ENCODE data around the gene PTPRE.

PTPRE gene

DNA sequence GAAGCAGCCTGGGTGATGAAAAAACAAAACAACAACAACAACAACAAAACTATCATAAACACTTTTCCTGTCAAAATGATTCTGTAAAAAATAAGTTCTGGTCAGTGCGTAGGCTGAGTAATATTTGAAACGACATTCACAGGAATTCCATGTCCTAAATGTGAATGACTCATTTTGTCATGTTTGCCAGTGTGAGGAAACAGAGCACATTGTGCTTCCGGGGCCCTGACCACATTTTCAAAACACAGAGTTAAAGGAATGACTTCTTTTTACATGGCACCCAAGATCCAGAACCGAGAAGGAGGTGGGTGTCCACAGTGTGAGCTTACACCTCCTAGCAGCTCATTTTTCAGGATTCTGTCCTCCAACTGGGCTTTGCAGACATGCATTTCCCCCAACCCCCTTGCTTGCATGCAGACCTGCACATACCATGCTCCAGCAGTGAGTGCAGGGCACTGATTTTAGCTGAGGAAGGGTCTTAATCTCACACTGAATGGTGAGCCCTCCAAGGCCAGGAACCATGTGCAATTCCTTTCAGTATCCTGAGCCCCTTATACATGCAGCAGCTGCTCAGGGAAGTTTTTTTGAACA lies 17.2 kb upstream of the PTPRE start:
- TF ChIP-seq GATA3 (IDR thresholded peaks at IDR 0.05; ENCODE audit: low read depth, low read length) (no peak), GATA2 (IDR thresholded peaks at IDR 0.05; ENCODE audit: low read depth, low read length) (no peak)

DNA sequence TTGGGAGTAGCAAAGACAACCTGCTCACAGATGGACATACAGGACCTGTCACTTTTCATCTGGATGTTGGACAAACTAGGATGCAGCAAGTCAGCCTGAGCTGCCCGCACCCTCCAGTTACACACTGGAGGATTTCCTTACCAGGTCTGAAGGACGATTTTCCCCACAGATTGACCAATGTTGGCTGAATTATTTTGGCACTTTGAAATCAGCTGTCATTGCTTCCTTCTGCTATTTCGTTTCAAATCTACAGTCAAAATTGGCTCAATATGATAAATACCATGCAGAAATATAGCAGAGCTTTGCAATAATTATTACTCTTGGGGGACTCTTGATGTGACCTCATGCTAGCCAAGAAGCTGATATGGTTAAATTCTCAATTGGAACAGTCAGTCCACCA lies 16.7 kb upstream of the PTPRE start:
- no peak for TF ChIP-seq GATA3 (IDR thresholded peaks at IDR 0.05; ENCODE audit: low read depth, low read length)

DNA sequence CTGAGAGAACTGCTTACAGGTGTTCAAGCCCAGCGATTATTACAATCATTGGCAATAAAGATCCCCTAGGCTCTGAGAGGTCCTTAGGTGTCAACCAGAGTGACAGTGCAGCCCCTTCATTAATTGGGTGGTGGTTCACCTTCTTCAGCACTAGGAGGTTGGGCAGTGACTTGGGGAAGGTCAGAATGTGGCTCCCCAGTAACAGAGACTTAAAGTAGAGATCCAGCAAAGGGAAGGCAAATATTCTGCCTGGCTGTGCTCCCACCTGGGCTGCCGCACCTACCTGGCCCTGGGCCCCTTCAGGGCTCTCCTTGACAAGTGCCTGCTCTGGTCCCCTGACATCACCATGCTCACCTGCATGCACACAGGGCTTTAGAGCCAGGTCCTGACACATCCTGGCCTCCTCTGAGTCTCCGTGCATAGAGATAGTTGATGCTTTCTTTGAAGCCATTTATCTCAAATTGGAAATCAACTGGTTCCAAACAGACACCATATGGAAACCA lies 16.0 kb upstream of the PTPRE start:
- TF ChIP-seq GATA2 (IDR thresholded peaks at IDR 0.05; ENCODE audit: low read depth, low read length) (no peak), GATA3 (IDR thresholded peaks at IDR 0.05; ENCODE audit: low read depth, low read length) (no peak)

DNA sequence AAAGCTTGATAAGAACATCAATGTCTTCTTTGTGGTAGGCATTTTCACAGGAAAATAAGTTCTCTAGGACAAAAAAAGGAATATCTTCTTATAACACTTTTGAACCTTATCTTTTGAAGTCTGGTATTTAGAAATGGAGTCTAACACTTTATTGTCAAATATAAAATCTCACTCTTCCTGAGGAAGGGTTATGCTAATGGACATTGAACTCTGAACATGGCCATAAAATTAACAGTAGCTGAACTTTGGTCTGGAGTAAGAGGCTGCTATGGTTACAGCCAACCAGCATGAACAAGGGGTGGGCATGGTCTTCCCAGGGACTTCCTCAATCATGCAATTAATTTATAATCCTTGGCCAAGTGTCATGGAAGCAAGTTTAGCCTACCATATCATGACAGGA lies 14.2 kb upstream of the PTPRE start, which contains the start of gene CLRN3:
CLRN3 (minus strand) TSS at position 199 of the 400 bp plus-strand sequence; CDS start at position 42, 157 bp downstream.
- TF ChIP-seq GATA3 (IDR thresholded peaks at IDR 0.05; ENCODE audit: low read depth, low read length) = no peak
- no peak for TF ChIP-seq GATA2 (IDR thresholded peaks at IDR 0.05; ENCODE audit: low read depth, low read length)

DNA sequence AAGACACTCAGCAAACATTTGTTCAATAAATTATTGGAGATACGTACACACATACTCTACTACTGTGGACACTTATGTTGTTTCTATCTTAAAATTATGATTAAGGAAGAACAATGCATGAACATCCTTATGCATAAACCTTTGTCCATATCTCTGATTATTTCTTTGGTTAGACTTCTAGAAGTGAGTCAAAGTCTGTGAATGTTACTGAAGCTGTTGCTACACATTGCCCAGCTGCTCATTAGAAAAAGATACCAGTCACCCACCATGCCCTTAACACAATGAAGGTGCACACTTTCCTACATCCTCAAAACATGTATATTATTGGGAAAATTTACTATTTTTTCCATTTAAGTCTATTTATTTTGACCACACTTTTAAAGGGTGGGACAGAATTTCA lies 12.8 kb upstream of the PTPRE start:
- TF ChIP-seq GATA2 (IDR thresholded peaks at IDR 0.05; ENCODE audit: low read depth, low read length) (no peak), GATA3 (IDR thresholded peaks at IDR 0.05; ENCODE audit: low read depth, low read length) (no peak)

DNA sequence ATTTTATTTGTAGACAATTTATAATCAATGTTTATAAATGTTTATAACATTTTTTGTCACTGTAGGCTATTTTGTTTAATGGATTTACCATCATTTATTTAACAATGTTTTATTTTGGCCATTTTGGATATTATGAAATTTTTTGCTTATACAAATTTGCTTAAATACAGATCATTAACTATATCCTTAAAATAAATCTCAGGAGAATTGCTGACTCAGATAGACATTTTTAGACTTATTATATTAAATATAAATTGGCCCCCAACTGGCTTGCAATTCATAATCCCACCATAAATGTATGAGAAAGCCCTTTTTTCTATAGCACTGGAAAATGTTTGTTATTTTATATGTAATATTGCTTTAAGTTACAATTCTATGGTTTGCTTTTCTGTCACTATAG lies 10.3 kb upstream of the PTPRE start:
- no peak for TF ChIP-seq GATA2 (IDR thresholded peaks at IDR 0.05; ENCODE audit: low read depth, low read length)
- no peak for TF ChIP-seq GATA3 (IDR thresholded peaks at IDR 0.05; ENCODE audit: low read depth, low read length)

GRCh38 chr10:127897177-127897576 lies 9.7 kb upstream of the PTPRE start:
- TF ChIP-seq GATA2 (IDR thresholded peaks at IDR 0.05; ENCODE audit: low read depth, low read length) (no peak), GATA3 (IDR thresholded peaks at IDR 0.05; ENCODE audit: low read depth, low read length) (no peak)

- TF ChIP-seq GATA3 (IDR thresholded peaks at IDR 0.05; ENCODE audit: low read depth, low read length) = no peak
- TF ChIP-seq GATA2 (IDR thresholded peaks at IDR 0.05; ENCODE audit: low read depth, low read length) = no peak
Measured at GRCh38 chr10:127899766-127900387, 7.0 kb upstream of the PTPRE start.

DNA sequence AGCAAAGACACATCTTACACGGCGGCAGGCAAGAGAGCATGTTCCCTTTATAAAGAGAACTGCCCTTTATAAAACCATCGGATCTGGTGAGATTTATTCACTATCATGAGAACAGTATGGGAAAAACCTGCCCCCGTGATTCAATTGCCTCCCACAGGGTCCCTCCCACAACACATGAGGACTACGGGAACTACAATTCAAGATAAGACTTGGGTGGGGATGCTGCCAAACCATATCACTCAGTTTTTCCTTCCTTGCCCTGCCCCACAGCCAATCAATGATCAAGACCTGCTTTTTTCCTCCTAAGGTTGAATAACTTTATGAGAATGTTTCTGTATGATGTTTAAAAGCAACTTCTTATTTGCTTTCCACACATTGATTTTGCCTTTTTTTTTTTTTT lies 3.1 kb upstream of the PTPRE start:
- TF ChIP-seq GATA2 (IDR thresholded peaks at IDR 0.05; ENCODE audit: low read depth, low read length) (no peak), GATA3 (IDR thresholded peaks at IDR 0.05; ENCODE audit: low read depth, low read length) (no peak)

- TF ChIP-seq GATA3 (IDR thresholded peaks at IDR 0.05; ENCODE audit: low read depth, low read length) (no peak), GATA2 (IDR thresholded peaks at IDR 0.05; ENCODE audit: low read depth, low read length) (no peak)
Measured at GRCh38 chr10:127904311-127905000, 2.4 kb upstream of the PTPRE start.

- TF ChIP-seq GATA3 (IDR thresholded peaks at IDR 0.05; ENCODE audit: low read depth, low read length) = no peak
- no peak for TF ChIP-seq GATA2 (IDR thresholded peaks at IDR 0.05; ENCODE audit: low read depth, low read length)
Measured at GRCh38 chr10:127905001-127905847, 1.7 kb upstream of the PTPRE start.

- TF ChIP-seq GATA3 (IDR thresholded peaks at IDR 0.05; ENCODE audit: low read depth, low read length) (no peak), GATA2 (IDR thresholded peaks at IDR 0.05; ENCODE audit: low read depth, low read length) (no peak)
Measured at GRCh38 chr10:127905848-127906261, 1.0 kb upstream of the PTPRE start.

DNA sequence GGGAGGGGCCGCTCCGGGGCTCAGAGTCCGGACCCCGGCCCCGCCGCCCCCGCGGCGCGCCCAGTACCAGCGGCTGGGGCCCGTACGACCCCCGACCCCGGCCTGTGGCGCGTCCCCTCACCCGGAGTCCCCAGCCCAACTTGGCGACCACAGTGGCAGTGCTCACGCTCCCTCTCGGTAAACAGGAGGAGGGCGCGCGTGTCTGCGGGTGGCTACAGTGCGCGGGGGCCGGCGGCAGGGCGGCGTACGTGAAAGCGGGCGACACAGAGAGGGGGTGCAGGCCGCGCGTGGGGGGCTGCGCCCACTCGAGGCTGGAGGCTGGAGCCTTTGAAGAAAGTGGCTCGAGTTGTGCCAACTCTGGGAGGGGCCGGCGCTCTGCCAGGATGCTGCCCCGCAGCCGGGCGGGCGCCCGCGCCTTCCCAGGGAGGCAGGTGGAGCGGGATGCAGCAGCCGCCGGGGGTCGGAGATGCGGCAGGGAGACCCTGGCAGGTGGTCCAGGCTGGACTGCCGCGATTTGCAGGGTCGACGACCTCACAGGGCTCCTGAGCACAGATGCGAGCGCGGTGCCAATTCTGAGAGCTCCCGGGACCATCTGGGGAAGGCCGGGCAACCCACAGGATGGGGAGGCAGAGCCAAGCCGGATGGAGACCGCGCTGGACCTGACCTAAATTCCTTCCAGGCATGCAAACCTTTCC lies 655 bp downstream of the PTPRE start:
- TF ChIP-seq GATA2 (IDR thresholded peaks at IDR 0.05; ENCODE audit: low read depth, low read length) = no peak
- TF ChIP-seq GATA3 (IDR thresholded peaks at IDR 0.05; ENCODE audit: low read depth, low read length) = no peak

All from SH-SY5Y (cell line).